Thyroid gland (tissue), 4 donors: ENCODE measurements around the gene COG5.

ENCODE experiments used
- CTCF ChIP-seq, 6 experiments: fragments of 200-600 bp in 3 of 6; fragments of 450-650 bp in 3 of 6; sonication (generic) in 3 of 6; IDR thresholded peaks; one replicate each; pipeline ENCODE4 v1.5.1; 2016 to 2019; ENCODE audit warnings: antibody characterized with exemption in 6 of 6, mild to moderate bottlenecking in 2 of 6, inconsistent platforms in 1 of 6, moderate library complexity in 1 of 6
- POLR2A ChIP-seq, 2 donors: fragments of 450-650 bp; IDR thresholded peaks; one replicate each; pipeline ENCODE4 v1.6.1; 2017; ENCODE audit warnings: antibody characterized with exemption in 2 of 2, mild to moderate bottlenecking in 2 of 2, moderate library complexity in 1 of 2

GRCh38 chr7:107355616-107356015, 208.1 kb downstream of the COG5 start:
- TF ChIP-seq CTCF (IDR thresholded peaks at IDR 0.05): no peak
- TF ChIP-seq POLR2A (IDR thresholded peaks at IDR 0.05): no peak
